ENCODE data around the gene NXT1. TPM values are rescaled to one million over a fixed set of nuclear protein-coding genes. Genes with fewer than 3 reads are reported as not detected.

The NXT1 gene
- total RNA-seq, 2 experiments from 2014 or later, result 34.8 to 35.5 TPM

DNA sequence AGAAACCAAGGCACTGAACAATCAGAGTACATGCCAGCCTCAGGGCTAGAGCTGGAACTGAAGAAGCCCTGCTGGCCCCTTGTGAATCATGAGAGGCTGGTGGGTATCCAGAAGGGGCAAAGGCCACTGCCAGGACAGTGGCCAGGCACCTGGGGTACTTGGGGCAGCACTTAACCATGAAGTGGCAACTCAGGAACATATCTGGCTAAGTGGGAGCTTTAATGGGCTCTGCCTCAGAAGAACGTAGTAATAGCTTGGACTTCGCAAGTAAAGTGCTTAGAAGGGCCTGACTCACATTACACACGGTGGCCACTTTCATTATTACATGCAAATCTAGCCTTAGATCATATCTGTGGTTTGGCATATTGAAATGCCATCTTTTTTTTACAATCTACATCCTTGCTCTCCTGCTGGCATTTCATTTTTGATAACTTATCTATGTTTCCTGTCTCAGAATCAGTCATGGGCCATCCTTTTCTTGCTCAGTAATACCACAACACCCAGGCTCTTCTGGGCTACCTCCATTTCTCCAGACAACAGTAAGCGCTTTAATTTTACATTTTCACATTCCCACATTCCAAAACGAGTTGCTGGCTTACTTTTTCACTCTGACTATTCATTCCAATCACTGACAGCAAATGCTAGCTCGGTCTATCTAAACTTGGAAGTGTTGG, 49.1 kb downstream of the NXT1 start:
- POLR2A ChIA-PET, result interaction anchor here (1.0 to 2.5 kb wide), 4 partner anchors 18 to 49 kb away, joined by 4 to 9 read pairs (median 8); partner anchors contain the start of gene NXT1
- Mint-ChIP-seq H3K27me3 (ENCODE audit: low read depth) (no peaks in the 10 kb centered on the region), H3K4me3 (no peak overlapping the region), H3K36me3 (ENCODE audit: low read depth) (peaks cover 57% of the 10 kb centered on the region), H3K4me1 (ENCODE audit: low read depth) (peaks cover 55% of the 10 kb centered on the region), H3K27ac (peak overlapping the region; percentile 79), H3K9me3 (ENCODE audit: insufficient read depth) (no peaks in the 10 kb centered on the region)
- DNase-seq, result no peak
- CTCF ChIA-PET, result interaction anchor here (1.2 to 2.2 kb wide), 4 partner anchors 17 to 49 kb away, joined by 5 to 15 read pairs (median 7); partner anchors contain the start of genes NAPB and NXT1
- ATAC-seq, result peak; percentile 70

DNA sequence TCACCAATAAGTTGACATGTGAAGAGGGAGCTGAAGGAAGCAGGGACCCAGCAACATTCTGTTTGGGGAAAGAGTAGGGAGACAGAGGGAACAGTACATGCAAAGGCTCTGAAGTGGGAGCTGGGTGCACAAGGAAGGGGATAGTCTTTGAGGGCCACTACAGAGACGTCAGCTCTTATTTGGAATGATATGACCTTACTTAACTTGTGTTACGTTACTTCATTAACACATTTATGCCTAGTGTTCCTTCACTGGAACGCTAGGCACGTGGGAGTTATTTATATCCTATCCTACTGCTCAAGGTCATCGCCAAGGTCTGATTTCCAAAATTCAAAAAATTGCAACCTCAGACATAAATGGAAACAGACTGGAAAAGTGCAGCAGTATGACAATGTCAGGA, 50.5 kb downstream of the NXT1 start:
- ATAC-seq (no peak), DNase-seq (no peak)
- H3K4me1 Mint-ChIP-seq (ENCODE audit: low read depth), result peaks cover 52% of the 10 kb centered on the region
- ChIA-PET CTCF (interaction anchor here (1.0 to 2.2 kb wide), 5 partner anchors 18 to 51 kb away, joined by 3 to 15 read pairs (median 4); partner anchors contain the start of genes NAPB and NXT1), POLR2A (interaction anchor here (0.9 to 2.5 kb wide), 2 partner anchors 15 to 17 kb away, joined by 3 to 9 read pairs; no protein-coding TSS in a partner anchor)
- H3K27ac Mint-ChIP-seq, result peak overlapping the region; percentile 39
- peaks cover 48% of the 10 kb centered on the region for H3K36me3 Mint-ChIP-seq (ENCODE audit: low read depth)
- H3K27me3 Mint-ChIP-seq (ENCODE audit: low read depth), result no peaks in the 10 kb centered on the region
- no peaks in the 10 kb centered on the region for H3K9me3 Mint-ChIP-seq (ENCODE audit: insufficient read depth)
- no peak overlapping the region for H3K4me3 Mint-ChIP-seq

- Mint-ChIP-seq H3K36me3 (ENCODE audit: low read depth) (peaks cover 44% of the 10 kb centered on the region), H3K27ac (no peak overlapping the region), H3K4me3 (no peak overlapping the region), H3K4me1 (ENCODE audit: low read depth) (peaks cover 51% of the 10 kb centered on the region), H3K9me3 (ENCODE audit: insufficient read depth) (no peaks in the 10 kb centered on the region), H3K27me3 (ENCODE audit: low read depth) (no peaks in the 10 kb centered on the region)
- POLR2A ChIA-PET, result no interaction called here
- no peak for ATAC-seq
- no peak for DNase-seq
- CTCF ChIA-PET, result interaction anchor here (1.0 to 2.4 kb wide), 5 partner anchors 12 to 43 kb away, joined by 3 to 8 read pairs (median 4); partner anchors contain the start of gene NAPB
Measured at GRCh38 chr20:23403751-23404150, 53.2 kb downstream of the NXT1 start.

GRCh38 chr20:23404196-23404595, 53.6 kb downstream of the NXT1 start:
- no peak overlapping the region for H3K4me3 Mint-ChIP-seq
- no peaks in the 10 kb centered on the region for H3K9me3 Mint-ChIP-seq (ENCODE audit: insufficient read depth)
- no peaks in the 10 kb centered on the region for H3K27me3 Mint-ChIP-seq (ENCODE audit: low read depth)
- peaks cover 40% of the 10 kb centered on the region for H3K36me3 Mint-ChIP-seq (ENCODE audit: low read depth)
- DNase-seq (no peak), ATAC-seq (no peak)
- peaks cover 48% of the 10 kb centered on the region for H3K4me1 Mint-ChIP-seq (ENCODE audit: low read depth)
- H3K27ac Mint-ChIP-seq, result no peak overlapping the region
- CTCF ChIA-PET, result interaction anchor here (1.3 to 2.4 kb wide), 4 partner anchors 11 to 43 kb away, joined by 4 to 8 read pairs (median 5); no protein-coding TSS in a partner anchor
- POLR2A ChIA-PET, result no interaction called here

Other genes with a start within 250 kb of the NXT1 start
- gene GZF1, start 11.4 kb downstream of the NXT1 start, total RNA-seq, result 10 to 100 TPM; 11.1 to 15.8 TPM
- gene NAPB, start 70.7 kb downstream of the NXT1 start, total RNA-seq, result 10 to 100 TPM; 15.6 to 18.7 TPM
- not detected for gene CSTL1, start 88.9 kb downstream of the NXT1 start, total RNA-seq
- gene CST11, start 102.1 kb downstream of the NXT1 start, total RNA-seq, result not detected
- not detected for gene CST8, start 140.3 kb downstream of the NXT1 start, total RNA-seq
- gene CST9L, start 217.7 kb downstream of the NXT1 start, total RNA-seq, result not detected